GM20431 (cell line): ENCODE results near the gene OR56B1.

Experiments
- in situ Hi-C: fragments of 300-500 bp; cut with MseI, MboI; formaldehyde crosslinking; loops from one replicate; pipeline ENCODE4 v1.15.0; 2020; ENCODE audit warnings: low sequenced_read_pairs; ENCODE audit not compliant: unreplicated experiment

Gene OR56B1

DNA sequence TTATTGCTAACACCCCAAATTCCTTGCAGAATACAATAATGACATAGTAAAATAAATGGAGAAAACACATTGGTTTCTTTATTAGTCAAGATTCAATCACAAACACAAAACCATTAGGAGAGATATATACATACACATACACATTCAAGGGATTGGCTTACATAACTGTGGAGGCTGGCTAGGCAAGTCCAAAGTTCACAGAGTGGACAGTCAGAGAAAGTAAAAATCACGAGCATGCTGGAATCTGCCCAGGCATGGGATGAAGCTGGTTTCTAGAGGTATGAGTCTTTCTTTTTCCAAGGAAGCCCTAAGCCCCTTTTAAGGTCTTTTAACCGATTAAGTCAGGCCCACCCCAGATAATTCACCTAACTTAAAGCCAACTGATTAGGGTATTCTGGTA, 13.6 kb upstream of the OR56B1 start:
- in situ Hi-C loops, result no loop called here

DNA sequence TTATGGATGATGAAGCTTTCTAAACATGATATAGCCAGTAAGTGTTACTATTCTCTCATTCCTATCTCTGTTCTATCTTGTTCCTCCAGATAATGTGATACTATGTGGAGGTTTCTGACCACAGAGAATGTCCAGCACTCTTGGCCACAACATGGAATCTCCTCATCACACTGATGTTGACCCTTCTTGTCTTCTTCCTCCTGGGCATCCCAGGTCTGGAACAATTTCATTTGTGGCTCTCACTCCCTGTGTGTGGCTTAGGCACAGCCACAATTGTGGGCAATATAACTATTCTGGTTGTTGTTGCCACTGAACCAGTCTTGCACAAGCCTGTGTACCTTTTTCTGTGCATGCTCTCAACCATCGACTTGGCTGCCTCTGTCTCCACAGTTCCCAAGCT, 9.9 kb upstream of the OR56B1 start:
- in situ Hi-C loops, result no loop called here

DNA sequence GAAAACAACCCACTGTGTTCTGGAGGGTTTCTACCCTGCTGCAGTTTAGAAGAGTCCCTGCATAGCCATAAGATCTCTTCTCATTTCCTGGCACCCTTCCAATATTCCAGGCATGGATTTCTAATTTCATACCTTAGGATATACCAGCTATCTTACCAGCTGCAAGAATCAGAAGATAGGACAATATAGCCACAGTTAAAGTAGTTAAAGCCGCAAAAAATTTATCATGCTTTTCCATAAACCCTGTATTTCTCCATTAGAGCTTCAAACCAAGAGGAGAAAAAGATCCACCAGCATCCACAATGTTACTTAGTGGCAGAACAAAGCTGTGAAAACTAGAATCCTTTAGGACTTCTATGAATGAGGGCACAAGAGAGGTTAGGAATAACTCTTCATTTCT, 8.6 kb upstream of the OR56B1 start:
- in situ Hi-C loops, result no loop called here

DNA sequence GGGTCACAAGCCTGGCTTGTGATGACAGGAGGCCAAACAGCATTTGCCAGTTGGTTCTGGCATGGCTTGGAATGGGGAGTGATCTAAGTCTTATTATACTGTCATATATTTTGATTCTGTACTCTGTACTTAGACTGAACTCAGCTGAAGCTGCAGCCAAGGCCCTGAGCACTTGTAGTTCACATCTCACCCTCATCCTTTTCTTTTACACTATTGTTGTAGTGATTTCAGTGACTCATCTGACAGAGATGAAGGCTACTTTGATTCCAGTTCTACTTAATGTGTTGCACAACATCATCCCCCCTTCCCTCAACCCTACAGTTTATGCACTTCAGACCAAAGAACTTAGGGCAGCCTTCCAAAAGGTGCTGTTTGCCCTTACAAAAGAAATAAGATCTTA, 843 bp downstream of the OR56B1 start:
- in situ Hi-C loops, result no loop called here

DNA sequence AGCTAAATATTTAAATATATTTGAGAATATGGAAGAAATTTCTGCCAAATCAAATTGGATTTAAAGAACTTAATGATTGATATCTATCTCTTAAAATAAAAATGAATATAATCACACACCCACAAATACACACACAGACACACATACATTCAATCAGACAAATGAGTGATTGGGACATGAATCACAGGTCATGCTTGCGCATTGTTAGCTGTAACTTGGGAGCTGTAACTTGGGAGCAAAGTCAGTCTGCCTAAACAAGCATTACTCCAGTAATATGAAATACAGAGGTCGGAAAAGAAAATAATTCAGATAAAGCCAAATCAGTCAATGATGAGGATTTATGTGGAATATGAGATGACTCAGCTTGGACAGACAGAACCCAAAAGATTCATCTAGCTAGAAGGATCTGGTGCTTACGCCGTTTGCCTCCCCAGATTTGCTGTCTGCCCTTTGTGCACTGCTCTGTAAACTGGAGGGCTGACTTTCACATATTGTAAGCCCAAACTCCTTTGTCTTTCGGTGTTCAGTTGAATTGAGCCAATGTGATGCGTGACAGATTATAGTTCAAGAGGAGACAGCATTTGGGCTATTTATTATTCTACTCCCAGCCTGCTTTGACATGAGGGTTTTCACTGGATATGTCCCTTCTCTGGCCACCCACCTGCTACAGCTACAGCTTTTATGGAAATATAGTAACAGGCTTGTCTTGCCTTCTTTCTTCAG, 1.6 kb downstream of the OR56B1 start:
- in situ Hi-C loops, result no loop called here

DNA sequence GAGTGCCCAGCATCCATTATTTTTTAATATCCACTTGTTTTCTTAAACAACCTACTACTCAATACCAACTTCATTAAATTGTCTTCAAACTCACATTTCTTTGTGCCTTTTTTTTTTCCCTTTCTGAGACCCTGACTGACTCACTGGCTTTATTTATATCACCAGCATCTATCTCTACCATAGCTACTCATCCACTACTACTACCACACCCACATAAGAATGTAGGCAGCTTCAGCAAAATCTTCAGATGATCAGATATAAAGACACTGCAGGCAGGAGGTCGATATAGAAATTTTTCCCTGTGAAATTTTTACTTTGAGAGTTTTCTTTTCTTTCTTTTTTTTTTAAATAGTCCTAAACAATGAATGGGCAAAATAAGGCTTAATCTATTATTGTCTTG, 2.2 kb downstream of the OR56B1 start:
- in situ Hi-C loops, result no loop called here

DNA sequence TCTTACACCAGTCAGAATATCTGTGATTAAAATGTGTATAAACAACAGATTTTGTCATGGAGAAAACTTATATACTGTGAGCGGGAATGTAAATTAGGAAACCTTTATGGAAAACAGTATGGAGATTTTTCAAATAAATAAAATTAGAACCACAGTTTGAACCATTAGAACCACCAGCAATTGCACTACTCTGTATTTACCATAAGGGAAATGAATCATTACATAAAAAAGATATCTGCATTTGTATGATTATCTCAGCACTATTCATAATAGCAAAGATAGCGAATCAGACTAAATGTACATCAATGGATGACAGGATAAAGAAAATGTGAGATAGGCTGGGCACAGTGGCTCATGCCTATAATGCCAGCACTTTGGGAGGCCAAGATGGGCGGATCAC, 10.4 kb downstream of the OR56B1 start:
- in situ Hi-C loops, result no loop called here

DNA sequence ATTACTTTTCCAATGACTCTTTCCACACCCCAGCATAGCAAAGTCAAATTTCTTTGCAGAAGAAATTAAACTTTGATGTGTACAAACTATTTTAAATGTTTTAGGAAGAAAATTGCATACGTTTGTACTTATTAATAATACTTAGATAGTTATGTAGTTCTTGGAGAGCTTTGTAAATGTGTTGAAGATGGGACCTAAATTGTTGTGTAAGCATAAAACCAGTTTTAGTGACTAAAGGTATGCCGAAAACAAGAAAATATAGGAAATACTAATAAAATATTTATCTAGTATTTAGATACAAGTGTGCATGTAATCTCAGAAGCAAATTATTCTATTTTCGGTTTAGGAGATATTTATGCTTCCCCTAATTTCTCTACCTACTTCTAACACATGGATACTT, 13.6 kb downstream of the OR56B1 start:
- in situ Hi-C loops, result no loop called here

DNA sequence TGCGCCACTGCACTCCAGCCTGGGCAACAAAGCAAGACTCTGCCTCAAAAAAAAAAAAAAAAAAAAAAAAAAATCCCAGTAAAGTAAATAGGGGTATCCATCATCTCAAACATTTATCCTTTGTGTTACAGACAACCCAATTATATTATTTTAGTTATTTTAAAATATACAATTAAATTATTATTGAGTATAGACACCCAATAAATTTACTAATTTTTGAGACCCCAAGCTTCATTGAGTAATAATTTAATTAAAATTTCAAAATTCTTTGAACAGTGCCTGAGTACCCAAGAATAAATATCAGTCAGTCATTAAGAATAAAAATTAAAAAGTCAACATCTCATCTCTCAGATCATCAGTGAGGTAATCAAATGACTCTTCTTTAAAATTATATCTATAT, 17.7 kb downstream of the OR56B1 start, which contains the start of gene OR52N4:
TSS of gene OR52N4 (plus strand) at position 301 of the 400 bp plus-strand sequence. CDS start 498 bp downstream, outside the sequence.
- in situ Hi-C loops, result no loop called here

DNA sequence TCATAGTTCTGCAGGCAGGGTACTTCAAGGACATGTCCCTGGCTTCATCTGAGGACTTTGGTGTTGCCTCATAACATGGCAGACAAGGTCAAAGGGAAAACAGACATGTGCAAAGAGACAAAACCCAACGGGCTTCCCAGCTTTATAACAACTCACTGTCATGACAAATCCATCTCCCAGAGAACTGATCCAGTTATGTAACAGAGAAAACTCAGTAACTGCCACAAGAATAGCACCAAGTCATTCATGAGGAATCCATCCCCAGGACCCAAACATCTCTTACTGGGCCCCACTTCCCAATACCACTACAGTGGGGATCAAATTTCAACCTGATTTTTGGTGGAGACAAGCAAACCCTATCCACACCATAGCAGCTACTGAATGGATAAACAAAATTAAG, 30.8 kb downstream of the OR56B1 start:
- in situ Hi-C loops, result no loop called here

DNA sequence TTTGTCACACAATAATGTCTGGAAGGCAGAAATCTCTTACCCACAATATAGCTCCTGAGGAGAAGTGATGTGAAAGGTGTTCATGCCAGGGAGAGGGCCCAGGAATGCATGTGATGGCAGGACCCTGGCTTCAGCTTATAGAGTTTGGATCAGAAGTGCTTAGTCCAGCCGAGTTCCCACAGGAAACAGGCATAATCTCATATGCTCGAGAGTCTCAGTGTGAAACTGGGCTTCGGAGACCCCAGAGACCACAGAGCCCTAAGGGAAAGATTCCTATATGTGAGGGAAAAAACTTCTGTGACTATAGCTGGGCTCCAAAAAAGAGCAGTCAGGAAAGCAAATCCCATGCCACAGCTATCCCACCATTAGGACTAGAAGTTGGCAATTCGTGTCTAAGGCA, 47.0 kb downstream of the OR56B1 start, which contains the start of gene OR52N5:
TSS of gene OR52N5 (minus strand) at position 101 of the 400 bp plus-strand sequence. CDS start 4,721 bp downstream, outside the sequence.
- in situ Hi-C loops, result no loop called here
